OCI-LY3 (cell line): Measurements from ENCODE around the gene SEL1L2.

Experiments used
- H2AFZ ChIP-seq: fragments of 200-600, 300-600 bp; shearing (Covaris generic); 2 replicates; pipeline ENCODE4 v1.6.0; 2014; ENCODE audit warnings: antibody characterized with exemption, low read depth, low read length
- H3K27ac ChIP-seq: fragments of 200-600, 300-600 bp; sonication (generic); 2 replicates; pipeline ENCODE4 v1.5.1; 2014; ENCODE audit warnings: mild to moderate bottlenecking, low read length, moderate library complexity, mixed read lengths
- H3K27me3 ChIP-seq: fragments of 200-600, 300-600 bp; sonication (generic); 2 replicates; pipeline ENCODE4 v1.6.1; 2014; ENCODE audit warnings: low read depth, low read length, mixed read lengths
- H3K36me3 ChIP-seq: fragments of 200-600, 300-600 bp; sonication (generic); replicated peaks from 2 replicates; pipeline ENCODE3; 2014; ENCODE audit warnings: low read depth, low read length, mixed read lengths
- H3K4me1 ChIP-seq: fragments of 300-600, 200-600 bp; sonication (generic); 2 replicates; pipeline ENCODE4 v1.6.1; 2014; ENCODE audit warnings: low read length, mixed read lengths
- H3K4me2 ChIP-seq: fragments of 200-600, 300-600 bp; sonication (generic); 2 replicates; pipeline ENCODE4 v1.6.1; 2014; ENCODE audit warnings: low read length, mixed read lengths
- H3K4me3 ChIP-seq: fragments of 300-600, 200-600 bp; sonication (generic); 2 replicates; pipeline ENCODE4 v1.5.1; 2014; ENCODE audit warnings: antibody characterized with exemption, mild to moderate bottlenecking, low read length, moderate library complexity
- H3K79me2 ChIP-seq: fragments of 300-600, 200-600 bp; shearing (Covaris generic); 2 replicates; pipeline ENCODE4 v1.6.1; 2014; ENCODE audit warnings: mild to moderate bottlenecking, low read length, mixed read lengths
- H3K9ac ChIP-seq: fragments of 300-600, 200-600 bp; shearing (Covaris generic); 2 replicates; pipeline ENCODE4 v1.6.0; 2014; ENCODE audit warnings: mild to moderate bottlenecking, low read length, moderate library complexity
- H3K9me3 ChIP-seq: fragments of 200-600, 300-600 bp; shearing (Covaris generic); 2 replicates; pipeline ENCODE4 v1.6.1; 2014; ENCODE audit warnings: low read length, mixed read lengths; ENCODE audit not compliant: insufficient read depth
- H4K20me1 ChIP-seq: fragments of 200-600, 300-600 bp; sonication (generic); 2 replicates; pipeline ENCODE4 v1.6.1; 2016; ENCODE audit warnings: low read length, mixed read lengths; ENCODE audit not compliant: insufficient read depth
- CTCF ChIP-seq: fragments of 200-600, 300-600 bp; sonication (generic); IDR thresholded peaks from 2 replicates; pipeline ENCODE4 v1.5.1; 2014; ENCODE audit warnings: antibody characterized with exemption, low read length, low read depth
- EZH2phosphoT487 ChIP-seq: fragments of 200-600 bp; shearing (Covaris generic); IDR thresholded peaks from 2 replicates; pipeline ENCODE4 v1.6.1; 2018; ENCODE audit warnings: antibody characterized with exemption, mixed run types, low read depth

The SEL1L2 gene

GRCh38 chr20:13927171-13927570 is 63.2 kb downstream of the SEL1L2 start:
- Histone ChIP-seq H3K9ac (no peak overlapping the region), H3K36me3 (no peaks in the 10 kb centered on the region), H3K9me3 (no peaks in the 10 kb centered on the region), H3K27me3 (peaks cover 12% of the 10 kb centered on the region), H3K4me3 (no peak overlapping the region), H3K4me2 (no peak overlapping the region), H3K27ac (no peak overlapping the region), H3K4me1 (no peaks in the 10 kb centered on the region), H2AFZ (no peak overlapping the region), H3K79me2 (no peaks in the 10 kb centered on the region), H4K20me1 (no peaks in the 10 kb centered on the region)
- TF ChIP-seq CTCF (no peak), EZH2phosphoT487 (no peak)

DNA sequence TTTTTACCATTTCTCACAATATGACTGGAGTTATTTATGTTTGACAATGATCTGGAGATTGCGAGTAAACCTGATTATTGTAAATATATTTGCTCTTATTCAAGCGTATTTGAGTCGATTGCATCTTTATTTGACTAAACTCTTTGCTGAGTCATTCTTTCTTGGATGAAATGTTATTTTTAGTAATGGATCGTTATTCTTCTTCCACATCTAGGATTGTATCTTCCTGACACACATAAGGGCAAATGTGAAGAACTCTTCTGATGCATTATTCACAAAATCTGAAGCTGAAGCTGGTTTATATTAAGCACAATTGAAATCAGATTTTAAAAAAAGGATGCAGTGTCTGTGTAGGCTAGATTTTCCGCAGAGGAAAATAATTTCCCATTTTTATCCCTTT is 68.2 kb downstream of the SEL1L2 start:
- no peaks in the 10 kb centered on the region for H4K20me1 ChIP-seq
- H3K4me3 ChIP-seq = no peak overlapping the region
- no peak overlapping the region for H3K27ac ChIP-seq
- no peaks in the 10 kb centered on the region for H3K79me2 ChIP-seq
- no peaks in the 10 kb centered on the region for H3K36me3 ChIP-seq
- peaks cover 3% of the 10 kb centered on the region for H3K4me1 ChIP-seq
- peaks cover 14% of the 10 kb centered on the region; the same call in 1 of the 2 replicates for H3K27me3 ChIP-seq
- H3K9ac ChIP-seq = no peak overlapping the region
- H2AFZ ChIP-seq = no peak overlapping the region
- no peak for TF ChIP-seq CTCF
- TF ChIP-seq EZH2phosphoT487 = no peak
- H3K9me3 ChIP-seq = no peaks in the 10 kb centered on the region
- no peak overlapping the region for H3K4me2 ChIP-seq

DNA sequence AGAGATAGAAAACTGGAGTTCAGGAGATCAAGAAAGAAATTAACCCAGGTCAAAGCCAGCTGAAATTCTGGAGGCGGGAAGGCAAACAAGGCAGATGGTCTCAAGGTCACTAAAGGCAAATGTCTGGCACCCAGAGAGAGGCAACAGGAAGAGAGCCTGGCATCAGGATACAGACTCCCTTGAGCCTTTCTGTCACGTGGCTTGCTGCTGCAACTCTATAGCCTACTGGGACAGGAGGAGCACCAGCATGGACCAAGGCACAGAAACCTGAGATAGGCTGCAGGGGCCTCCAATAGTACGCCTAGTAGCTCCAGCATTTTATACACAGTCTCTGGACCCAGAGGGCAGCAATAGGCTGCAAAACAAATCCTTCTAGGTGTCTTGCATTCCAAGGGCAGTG is 75.1 kb downstream of the SEL1L2 start:
- no peaks in the 10 kb centered on the region for H3K79me2 ChIP-seq
- H3K4me1 ChIP-seq = peaks cover 6% of the 10 kb centered on the region
- H3K4me3 ChIP-seq = no peak overlapping the region
- H3K27me3 ChIP-seq = peaks cover 36% of the 10 kb centered on the region
- H3K27ac ChIP-seq = no peak overlapping the region
- no peak for TF ChIP-seq EZH2phosphoT487
- TF ChIP-seq CTCF = no peak
- no peaks in the 10 kb centered on the region for H3K36me3 ChIP-seq
- no peak overlapping the region for H3K9ac ChIP-seq
- H3K4me2 ChIP-seq = no peak overlapping the region
- no peaks in the 10 kb centered on the region for H3K9me3 ChIP-seq
- no peaks in the 10 kb centered on the region for H4K20me1 ChIP-seq
- no peak overlapping the region for H2AFZ ChIP-seq

DNA sequence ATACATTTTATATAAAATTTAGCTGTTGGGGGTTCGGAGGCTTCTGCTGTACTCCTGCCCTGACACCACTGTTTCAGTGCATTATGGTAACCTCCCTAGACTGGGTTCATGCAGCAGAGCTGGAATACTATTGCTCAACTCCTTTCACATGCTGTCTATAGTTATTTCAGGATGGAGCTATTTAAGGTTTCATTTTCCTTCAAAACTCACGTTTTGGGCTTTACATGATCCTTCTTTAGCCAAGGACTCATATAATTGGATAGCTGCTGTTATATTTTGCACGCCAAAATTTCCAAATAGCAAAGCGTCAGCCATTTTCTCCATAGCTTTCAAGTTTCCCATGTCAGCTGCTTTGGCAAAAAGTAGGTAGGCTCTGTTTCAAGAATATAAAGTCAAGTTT is 76.8 kb downstream of the SEL1L2 start:
- Histone ChIP-seq H3K9ac (no peak overlapping the region), H3K4me1 (peaks cover 6% of the 10 kb centered on the region), H3K4me2 (no peak overlapping the region), H3K27ac (no peak overlapping the region), H3K36me3 (no peaks in the 10 kb centered on the region), H3K4me3 (no peak overlapping the region), H3K9me3 (no peaks in the 10 kb centered on the region), H3K79me2 (no peaks in the 10 kb centered on the region), H2AFZ (no peak overlapping the region), H3K27me3 (peaks cover 45% of the 10 kb centered on the region), H4K20me1 (no peaks in the 10 kb centered on the region)
- TF ChIP-seq CTCF = no peak
- no peak for TF ChIP-seq EZH2phosphoT487
